T1000 (cell line): ENCODE measurements around the gene CFAP100.

ENCODE experiments used
- DNase-seq: peaks from one replicate; lab custom pipeline; 2025; ENCODE audit warnings: mixed read lengths; lab: John Stamatoyannopoulos, UW

The CFAP100 gene

DNA sequence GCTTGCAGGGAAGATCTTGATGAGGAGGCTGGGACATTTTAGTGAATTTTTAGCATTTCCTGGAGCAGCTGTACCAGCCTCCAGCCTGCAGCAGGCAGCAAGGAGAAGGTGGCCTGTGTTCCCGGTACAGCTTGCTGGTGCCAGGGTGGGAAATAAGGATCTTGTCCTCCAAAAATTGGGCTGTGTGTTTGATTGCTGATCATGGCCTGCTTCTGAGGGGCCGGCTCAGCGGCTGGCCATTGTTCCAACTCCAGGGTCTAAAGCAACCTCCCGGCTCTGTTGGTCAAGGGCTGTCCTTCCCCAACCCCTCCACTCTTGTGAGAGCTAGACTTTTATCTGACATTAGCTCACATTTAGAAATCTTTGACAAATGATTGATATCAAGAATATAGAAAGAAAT lies 5.0 kb downstream of the CFAP100 start:
- no peak for DNase-seq

DNA sequence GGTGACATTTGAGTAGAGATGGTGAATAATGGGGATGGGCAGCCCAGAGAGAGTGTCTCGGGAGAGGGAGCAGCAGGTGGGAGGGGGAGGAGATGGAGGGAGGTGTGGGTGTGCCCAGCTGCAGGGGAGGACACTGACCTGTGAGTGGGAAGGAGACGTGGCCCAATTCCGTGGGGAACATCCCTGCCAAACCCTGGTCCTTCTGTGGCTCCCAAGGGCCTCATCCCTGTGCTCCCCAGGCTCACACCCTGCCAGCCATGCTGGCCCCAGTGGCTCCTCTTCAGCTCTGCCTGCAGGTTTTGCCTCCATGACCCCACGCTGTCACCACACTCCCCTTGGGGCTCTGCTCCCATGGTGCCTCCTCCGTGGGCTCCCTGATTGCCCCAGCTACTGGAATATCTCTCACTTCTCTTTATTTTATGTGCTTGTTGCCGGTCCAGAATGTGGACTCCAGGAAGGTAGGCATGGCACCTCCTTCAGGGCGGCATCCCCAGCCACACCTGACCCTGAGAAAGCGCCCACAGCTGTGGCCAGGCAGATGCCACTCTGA lies 7.0 kb downstream of the CFAP100 start:
- no peak for DNase-seq

DNA sequence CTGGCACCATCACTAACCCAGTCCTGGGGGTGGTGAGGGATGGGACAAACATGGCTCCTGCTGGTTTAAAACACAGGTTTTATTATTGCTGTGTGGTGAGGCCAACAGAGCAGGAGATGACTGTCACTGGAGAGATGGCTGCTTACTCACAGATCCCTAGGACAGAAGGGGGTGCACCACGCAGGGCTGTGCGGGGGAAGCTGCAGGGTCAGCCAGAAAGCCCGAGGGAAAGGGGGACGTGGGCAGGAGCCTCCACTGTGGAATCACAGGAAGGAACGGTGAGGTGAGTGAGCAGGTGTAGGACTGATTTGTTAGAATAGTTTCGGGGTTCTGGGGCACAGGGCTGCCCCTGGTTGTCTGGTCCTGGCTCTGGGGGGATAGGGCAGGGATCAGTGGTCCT lies 7.5 kb downstream of the CFAP100 start:
- DNase-seq = no peak

DNA sequence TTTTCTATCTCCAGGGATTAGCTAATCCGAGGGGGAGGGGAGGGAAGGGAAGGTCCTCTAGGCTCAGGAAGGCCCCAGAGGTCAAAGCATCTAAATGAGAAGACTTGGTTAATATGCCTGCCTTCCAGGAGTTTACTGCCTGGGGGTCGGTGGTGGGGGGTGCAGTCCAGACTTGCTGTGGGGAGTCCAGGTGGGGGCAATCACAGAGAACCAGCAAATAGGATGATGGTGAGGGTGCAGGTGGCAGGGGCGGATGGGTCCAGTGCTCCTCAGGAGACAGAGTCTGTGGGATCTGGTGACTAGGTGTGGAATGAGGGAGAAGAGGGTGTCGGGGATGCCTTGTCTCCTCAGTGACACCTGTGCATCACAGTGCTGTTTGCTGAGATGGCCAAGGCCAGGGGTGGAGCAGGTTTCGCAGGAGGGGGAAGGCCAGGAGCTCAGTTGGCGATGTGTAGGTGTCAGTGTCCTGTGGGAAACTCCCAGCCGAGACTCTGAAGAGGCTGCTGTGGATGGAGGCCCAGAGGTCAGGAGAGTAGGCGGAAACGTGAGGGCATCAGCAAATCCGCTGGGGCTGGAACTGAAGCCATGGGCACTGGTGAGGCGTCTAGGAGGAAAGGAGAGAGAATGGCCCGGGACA lies 8.1 kb downstream of the CFAP100 start:
- no peak for DNase-seq

DNA sequence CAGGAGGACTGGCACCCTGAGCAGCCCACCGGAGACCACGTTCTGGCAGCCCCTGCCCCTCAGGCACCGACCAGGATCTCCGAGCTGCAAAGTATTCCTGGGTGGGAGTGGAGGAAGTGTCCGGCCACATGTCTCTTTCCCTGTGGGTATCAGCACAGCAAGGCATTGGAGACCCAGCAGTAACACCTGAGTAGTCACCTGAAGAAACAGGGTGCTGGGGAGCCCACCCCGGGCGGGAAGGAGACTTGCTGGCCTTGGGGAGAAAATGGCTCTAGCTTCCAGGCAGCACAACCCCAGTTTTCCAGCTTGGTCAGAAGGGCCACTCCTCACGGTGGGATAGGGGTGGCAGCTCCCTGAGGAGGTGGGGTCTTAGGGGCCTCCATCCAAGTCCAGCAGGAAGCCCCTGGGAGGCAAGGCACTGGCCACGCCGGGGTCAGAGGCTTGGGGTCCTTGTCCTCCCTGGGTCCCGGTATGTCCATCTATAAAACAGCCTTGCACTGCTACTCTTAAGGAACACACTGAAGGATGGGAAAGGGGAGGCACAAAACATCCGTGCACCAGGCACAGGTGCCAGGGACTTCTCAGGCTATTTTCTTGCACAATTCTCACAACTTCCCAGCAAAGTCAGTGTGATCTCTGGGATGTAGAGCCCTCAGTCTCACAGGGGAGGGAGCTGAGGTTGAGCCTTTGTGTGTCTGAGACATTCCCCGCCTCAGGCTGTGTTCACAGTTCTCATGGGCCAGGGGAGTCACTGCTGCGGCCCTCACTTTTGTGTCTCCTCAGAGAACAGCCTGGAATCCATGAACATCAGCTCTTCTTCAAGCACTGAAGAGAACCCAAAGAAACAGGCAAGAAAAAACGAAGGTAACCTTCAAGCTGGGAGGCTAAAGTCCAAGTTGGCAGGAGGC lies 11.9 kb downstream of the CFAP100 start:
- no peak for DNase-seq

DNA sequence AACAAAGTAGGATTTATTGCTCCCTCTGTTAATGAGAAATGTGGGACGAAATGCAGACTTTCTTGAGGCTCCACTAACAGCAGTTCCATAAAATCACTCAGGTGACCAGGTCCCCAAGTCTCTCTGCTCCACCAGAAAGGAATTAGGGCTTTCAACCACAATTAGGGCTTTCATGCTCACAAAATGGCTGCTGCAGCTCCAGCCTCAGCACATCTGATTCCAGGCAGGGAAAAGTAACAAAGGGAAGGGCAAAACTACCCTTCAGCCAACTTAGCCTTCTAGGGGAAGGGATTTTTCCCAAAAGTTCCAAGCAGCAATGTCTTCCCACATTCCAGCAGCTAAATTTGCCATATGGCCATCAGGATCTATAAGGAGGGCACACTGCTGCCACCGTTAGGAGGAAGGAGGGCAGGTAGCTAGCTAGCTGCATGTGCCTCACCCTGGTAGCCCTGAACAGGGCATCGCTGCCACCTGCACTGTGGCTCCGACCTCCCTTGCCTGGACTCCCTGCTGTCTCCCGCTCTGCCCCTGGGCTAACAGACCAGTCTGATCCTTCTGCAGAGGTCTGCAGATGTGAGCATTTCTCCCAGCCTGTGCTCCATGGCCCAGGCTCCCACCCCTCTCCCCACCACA lies 12.8 kb downstream of the CFAP100 start:
- DNase-seq = no peak

DNA sequence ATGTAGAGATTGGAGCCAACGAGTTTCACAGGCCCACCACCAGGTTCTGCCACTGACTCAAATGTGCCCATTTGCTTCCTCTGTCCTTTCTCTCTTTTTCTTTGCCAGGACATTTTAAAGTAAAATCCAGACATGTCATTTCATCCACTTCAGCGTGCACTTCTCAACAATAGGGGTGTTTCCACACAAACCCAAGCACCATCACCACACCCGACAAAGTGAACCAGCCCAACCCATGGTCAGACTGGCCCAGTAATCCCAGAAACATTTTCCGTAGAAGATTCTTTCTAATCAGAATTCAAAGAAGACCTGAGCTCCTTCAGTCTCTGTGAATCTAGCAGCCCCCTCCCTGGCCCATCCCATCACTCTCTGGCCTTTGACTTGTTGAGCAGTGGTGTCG lies 13.4 kb downstream of the CFAP100 start:
- DNase-seq = no peak

DNA sequence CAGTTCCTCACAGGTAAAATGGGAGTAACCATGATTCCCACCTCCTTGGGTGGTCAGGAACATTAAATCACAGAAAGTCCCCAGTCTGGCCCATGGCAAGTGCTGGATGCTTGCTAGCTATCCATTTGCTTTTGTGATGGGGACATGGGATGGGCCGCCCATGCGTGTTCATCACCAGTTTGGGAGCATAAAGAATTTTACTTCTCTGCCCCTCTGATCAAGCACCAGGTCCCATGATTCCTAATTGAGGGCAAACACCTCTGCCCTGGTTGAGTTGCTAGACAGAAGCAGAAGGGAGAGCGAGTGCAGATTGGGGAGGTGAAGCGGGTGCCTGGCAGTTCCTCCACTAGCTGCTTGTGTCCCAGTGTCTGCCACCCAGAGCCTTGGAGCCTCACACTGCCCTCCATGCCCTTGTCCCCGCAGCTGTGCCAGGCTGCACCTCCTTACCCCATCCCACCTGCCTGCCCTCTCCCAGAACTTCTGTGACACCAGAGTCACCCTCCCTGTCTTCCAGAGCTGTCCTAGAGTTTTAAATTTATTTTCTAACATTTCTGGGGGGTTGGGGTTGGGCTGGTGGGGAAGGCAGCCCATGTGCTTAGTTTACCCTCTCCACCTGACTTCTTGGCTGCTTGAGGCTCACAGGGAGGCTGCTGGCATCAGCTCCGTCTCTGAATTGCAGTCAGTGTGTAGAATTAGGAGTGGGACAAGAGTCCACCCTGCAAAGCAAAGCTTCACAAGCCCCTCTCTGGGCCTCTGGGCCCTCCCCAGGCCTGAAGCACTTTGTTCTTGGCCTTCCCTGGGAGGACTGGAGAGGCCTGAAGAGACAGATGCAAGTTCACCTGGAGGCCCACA lies 18.4 kb downstream of the CFAP100 start:
- no peak for DNase-seq

DNA sequence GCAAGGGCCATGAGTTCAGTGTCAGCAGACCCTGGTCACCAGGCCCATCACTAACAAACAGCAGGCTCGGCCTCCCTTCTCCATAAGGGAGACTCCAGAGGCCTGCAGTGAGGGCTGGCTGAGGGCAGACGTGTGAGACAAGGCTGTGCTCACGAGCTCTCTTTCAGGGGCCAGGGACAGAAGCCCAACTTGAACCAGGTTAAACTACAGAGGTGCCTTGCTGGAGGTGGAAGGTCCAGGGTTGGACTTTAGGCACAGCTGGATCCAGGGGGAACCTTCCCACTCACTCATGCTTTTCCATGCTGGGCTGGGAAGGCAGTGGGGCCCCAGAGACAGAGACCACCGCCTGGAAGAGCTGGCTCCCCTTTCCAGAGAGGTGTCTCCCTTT lies 19.0 kb downstream of the CFAP100 start:
- DNase-seq = no peak

DNA sequence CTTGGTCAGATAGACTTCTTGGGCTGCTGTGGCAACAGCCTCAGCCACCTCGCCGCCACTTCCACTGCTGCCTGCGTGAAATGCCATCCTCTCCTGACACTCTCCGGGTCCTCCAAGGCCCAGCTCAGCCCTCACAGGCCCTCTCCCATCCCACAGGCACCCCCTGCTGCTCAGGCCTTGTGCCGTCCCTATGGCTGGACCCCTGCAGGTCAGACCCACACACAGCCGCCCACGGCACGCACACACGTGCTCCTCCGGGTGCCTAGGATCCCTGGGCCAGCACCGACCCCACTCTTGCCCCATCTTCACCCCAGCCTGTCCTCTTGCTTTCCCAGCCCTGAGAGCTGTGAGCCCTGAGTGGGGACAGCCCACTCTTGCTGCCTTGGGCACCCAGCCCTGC lies 19.7 kb downstream of the CFAP100 start:
- DNase-seq = no peak

DNA sequence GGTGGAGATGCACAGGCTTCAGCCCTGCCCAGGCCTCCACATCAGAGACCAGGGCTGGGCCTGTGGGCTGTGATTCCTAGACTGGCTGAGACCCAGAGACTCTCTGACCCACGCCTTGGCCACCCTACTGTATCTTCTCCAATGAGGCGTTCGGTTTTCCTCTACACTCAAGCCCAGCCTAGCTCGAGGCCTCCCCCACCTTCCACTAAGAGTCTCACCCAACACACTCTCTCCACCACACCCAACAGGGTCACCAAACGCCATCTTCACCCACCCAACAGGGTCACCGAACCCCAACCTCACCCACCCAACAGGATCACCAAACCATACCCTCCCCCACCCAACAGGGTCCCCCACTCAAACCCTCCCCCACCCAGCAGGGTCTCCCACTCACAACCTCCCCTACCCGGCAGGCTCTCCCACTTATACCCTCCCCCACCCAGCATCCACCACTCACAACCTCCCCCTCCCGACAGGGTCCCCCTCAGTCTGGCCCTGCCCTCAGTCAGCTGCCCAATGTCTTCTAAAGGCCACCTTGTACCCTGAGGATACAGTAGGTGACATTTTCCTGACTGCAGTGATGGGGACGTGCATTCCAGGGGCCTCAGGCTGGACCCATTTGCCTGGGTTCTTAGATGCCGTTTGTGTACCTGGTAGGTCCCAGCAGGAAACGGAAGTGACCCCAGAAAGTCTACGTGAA lies 20.4 kb downstream of the CFAP100 start:
- DNase-seq = no peak

DNA sequence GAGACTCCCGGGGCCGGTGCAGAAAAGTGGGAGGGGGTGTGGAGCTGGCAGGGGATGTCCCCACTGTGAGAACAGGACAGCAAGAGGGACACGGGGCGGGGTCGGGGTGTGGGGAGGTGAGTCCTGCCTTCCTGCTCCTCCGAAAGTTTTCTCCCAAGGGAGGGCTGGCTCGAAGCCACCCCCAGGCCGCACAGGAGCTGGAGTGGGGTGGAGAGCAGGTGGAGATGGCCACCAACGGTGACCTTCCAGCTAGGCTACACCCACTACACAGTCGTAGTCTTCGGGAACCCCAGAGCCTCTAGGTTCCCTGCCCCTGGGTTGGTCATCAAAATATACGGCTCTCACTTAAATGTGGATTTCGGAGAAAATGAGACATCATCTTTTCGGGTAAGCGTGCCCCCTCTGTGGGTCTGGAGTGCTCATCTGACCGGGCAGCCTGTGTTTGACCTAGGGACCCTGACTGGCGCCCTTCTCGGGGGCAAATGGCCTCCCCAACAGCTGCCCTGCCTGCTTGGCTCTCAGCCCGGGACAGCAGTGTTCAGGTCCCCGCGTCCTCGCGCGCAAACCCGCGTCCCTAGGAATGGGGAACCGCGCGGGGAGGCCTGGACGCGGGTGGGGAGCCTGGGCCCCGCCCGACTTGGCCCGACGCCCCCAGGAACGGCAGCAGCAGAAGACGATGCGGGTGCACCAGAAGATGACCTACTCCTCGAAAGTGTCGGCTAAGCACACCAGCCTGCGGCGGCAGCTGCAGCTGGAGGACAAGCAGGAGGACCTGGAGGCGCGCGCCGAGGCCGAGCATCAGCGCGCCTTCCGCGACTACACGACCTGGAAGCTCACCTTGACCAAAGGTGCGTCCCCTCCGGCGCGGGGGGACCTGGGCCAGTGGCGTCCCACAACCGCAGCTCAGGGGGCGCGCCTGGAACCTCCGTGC lies 21.2 kb downstream of the CFAP100 start:
- no peak for DNase-seq

DNA sequence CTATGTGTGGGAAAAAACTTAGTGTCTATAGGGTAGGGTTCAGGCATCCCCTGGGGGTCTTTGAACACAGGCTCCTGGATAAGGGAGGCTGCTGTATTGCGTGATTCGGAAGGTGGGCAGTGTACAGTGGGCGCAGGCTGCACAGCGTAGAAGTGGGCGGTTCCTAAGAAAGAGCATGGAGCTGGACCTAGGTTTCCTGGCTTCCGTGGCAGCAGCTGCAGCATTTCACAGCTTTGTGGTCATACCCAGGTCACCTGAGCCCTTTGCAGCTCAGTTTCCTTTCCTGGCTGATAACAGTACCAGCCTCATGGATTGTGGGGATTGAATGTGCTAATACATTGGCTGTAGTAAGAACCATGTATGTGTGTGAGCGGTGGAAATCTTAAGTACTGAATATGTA lies 22.2 kb downstream of the CFAP100 start:
- no peak for DNase-seq

DNA sequence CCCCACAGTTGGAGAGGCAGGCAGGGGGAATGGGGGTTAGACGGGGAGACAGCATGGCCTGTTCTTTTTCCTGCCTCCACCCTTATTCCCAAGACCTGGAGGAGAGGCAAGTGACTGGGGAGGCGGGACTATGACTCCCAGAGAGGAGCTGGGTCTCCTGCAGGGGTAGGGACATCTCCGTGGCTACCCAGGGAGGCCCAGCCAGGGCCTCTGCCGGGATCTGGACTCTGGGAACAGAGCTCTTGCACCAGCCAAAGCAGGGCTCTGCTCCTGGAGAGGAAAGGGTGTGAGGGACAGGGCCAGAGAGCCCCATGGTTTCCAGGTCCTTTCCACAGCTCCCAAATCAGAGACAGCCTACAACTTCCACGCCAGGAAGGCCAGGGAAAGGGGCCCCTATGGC lies 22.8 kb downstream of the CFAP100 start:
- DNase-seq = no peak

DNA sequence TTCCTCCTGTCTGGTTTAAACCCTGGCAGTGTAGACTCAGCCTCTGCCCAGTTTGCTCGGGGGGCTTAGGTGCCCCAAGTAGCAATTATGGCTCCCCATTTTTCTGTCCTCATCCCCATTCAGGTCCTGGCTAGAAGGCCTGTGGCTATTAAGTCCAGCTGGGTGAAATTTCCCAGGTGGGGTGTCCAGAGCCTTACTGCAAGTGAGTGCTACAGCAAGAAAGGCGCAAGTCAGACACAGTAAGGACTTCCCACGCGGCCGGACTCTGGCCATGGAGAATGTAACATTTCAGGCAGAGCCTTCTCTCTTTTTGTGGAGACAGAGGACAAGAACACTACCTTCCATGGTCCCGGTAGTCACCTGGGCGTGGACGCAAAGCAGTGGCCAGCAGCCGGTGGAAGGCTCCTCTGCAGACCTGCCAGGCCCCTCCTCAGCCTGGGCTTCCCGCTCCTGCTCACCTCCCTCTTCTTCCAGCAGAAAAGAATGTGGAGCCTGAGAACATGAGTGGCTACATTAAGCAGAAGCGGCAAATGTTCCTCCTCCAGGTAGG lies 23.3 kb downstream of the CFAP100 start:
- no peak for DNase-seq

DNA sequence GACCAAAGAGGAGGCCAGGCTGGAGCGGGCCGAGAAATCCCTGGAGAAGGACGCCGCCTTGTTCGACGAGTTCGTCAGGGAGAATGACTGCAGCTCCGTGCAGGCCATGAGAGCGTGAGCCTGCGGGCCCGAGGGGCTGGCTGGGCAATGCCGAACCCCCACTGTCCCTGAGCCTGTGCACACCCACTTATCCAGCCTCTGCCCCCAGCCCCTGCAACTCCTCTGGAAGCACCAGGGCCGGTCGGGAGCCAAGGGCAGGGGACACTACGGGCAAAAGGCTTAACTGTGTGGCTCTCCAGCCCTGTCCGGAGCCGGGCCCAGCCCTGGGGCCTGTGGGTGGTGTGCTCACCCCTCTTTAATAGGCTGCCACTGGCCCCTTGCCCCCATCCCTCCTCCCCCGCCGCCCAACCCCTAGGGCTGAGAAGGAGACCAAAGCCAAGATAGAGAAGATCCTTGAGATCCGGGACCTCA lies 24.0 kb downstream of the CFAP100 start:
- DNase-seq = no peak

DNA sequence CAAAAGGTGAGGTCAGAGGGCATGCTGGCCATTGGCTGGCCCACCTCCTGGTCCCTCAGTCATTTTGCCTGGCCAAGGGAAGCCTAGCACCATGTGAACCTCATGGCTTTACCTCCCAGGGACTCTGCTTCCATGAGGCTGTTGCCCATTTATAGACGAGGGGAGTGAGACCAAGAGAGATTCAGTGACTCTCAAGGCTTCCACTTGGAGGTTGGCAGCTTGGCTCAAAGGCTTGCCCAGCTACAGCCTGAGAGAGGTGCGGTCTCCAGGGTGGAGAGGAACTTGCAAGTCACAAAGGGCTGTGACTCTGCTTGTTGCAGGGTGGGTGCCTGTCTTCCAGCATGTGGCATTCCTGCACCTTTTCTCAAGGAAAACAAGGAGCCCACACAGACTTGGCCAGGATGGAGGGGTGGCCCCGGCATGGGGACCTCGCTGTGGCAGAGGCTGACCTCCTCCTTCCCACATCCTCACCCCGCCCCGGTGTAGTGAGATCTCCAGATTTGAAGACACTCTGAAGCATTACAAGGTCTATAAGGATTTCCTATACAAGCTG lies 24.5 kb downstream of the CFAP100 start:
- DNase-seq = no peak

DNA sequence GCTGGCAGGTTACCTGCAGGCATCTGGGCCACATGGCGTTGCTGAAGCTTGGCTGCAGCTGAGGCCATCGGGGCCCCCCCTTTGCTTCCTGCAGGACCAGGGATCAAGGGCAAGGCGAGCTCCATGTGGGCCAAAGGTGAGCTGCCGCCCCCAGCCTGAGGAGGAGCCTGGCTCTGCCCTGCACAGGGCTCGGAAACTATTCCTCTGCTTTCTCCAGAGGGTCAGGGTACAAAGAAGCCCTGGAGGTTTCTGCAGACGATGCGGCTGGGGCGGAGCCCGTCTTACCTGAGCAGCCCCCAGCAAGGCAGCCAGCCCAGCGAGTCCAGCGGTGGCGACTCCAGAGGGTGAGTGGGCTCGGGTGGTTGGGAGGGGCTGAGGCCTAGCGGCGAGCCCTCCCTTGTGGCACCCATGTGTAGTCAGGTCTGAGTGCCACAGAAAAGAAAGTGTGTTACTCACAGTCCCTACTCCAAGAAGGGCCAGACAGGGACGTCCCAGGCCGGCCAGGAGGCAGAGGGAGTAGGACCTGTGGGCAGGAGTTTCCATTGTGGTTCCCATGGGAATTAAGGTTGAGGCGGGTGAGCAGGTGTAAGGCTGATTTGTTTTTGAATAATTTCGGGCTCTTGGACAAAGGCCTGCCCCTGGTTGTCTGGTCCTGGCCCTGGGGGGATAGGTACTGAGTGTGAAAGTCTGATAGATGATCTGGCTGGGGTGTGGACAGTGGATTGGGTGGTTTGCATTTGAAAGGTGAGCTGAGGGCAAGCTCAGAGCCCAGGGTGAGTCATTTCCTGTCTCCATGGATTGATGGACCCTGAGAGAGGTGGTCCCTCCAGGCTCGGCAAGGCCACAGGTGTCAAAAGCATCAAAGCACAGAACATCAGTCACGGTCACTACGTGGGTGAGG lies 25.4 kb downstream of the CFAP100 start:
- no peak for DNase-seq
